ENCODE measurements around the gene HNRNPUL1.

- no peak for TF ChIP-seq POLR2A (IDR thresholded peaks at IDR 0.05)
- TF ChIP-seq, protein P1, sequence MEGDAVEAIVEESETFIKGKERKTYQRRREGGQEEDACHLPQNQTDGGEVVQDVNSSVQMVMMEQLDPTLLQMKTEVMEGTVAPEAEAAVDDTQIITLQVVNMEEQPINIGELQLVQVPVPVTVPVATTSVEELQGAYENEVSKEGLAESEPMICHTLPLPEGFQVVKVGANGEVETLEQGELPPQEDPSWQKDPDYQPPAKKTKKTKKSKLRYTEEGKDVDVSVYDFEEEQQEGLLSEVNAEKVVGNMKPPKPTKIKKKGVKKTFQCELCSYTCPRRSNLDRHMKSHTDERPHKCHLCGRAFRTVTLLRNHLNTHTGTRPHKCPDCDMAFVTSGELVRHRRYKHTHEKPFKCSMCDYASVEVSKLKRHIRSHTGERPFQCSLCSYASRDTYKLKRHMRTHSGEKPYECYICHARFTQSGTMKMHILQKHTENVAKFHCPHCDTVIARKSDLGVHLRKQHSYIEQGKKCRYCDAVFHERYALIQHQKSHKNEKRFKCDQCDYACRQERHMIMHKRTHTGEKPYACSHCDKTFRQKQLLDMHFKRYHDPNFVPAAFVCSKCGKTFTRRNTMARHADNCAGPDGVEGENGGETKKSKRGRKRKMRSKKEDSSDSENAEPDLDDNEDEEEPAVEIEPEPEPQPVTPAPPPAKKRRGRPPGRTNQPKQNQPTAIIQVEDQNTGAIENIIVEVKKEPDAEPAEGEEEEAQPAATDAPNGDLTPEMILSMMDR (IDR thresholded peaks at IDR 0.05), result no peak
Observed at GRCh38 chr19:41219924-41220567, 44.1 kb upstream of the HNRNPUL1 start.
